Measurements from ENCODE around the gene TUT7. TPM values are rescaled to one million over a fixed set of nuclear protein-coding genes. Genes with fewer than 3 reads are reported as not detected.

The TUT7 gene
- total RNA-seq, 1 donor from 2014 or later, result 24.5 TPM

DNA sequence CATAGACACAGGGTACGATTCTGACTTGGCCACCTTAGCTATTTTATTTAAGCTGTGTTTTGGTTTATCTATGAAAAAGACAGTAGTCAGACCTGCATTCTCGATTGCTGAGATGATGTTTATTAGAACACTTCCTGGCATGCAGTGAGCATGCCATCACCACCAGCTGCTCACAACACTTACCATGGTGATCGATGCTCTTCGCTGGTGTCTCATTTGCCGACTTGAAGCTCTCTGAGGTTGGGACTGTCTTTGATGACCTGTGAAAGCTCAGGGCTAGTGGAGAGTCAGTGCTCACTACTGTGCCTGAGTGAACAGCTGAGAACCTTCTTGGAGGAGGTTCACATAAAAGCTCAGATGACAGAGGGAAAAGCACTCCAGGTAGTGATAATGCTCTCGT lies 90.3 kb downstream of the TUT7 start:
- H3K36me3 Mint-ChIP-seq (ENCODE audit: insufficient read depth), result peaks cover 11% of the 10 kb centered on the region
- TF ChIP-seq, protein P1, sequence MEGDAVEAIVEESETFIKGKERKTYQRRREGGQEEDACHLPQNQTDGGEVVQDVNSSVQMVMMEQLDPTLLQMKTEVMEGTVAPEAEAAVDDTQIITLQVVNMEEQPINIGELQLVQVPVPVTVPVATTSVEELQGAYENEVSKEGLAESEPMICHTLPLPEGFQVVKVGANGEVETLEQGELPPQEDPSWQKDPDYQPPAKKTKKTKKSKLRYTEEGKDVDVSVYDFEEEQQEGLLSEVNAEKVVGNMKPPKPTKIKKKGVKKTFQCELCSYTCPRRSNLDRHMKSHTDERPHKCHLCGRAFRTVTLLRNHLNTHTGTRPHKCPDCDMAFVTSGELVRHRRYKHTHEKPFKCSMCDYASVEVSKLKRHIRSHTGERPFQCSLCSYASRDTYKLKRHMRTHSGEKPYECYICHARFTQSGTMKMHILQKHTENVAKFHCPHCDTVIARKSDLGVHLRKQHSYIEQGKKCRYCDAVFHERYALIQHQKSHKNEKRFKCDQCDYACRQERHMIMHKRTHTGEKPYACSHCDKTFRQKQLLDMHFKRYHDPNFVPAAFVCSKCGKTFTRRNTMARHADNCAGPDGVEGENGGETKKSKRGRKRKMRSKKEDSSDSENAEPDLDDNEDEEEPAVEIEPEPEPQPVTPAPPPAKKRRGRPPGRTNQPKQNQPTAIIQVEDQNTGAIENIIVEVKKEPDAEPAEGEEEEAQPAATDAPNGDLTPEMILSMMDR (IDR thresholded peaks at IDR 0.05; ENCODE audit: unreplicated experiment), result no peak
- no peaks in the 10 kb centered on the region for H3K27me3 Mint-ChIP-seq
- no peak overlapping the region for H3K27ac Mint-ChIP-seq
- no peak for DNase-seq (ENCODE audit: low spot score, unreplicated experiment)
- no peaks in the 10 kb centered on the region for H3K4me1 Mint-ChIP-seq (ENCODE audit: low read depth)
- H3K9me3 Mint-ChIP-seq (ENCODE audit: low read depth), result no peaks in the 10 kb centered on the region
- no peak overlapping the region for H3K4me3 Mint-ChIP-seq (ENCODE audit: low read depth)

DNA sequence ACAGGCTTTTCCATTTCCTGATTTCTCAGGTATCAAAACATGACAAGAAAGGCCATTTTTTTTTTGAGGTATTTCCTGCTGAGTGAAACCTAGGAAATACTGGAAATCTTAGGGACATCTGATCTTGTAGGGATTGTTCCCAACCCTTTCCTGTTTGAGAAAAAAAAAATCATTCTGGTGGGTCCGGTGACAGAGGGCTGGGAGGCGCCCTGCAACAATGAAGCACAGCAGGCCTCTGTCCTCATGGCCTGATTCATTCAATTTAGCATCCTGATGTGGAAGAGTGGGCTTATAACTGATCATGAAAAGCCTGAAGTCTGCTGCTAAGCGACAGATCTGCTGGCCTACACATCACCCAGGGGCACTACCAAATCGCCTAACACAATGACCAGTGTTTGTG lies 91.7 kb downstream of the TUT7 start:
- Mint-ChIP-seq H3K27ac (no peak overlapping the region), H3K4me3 (ENCODE audit: low read depth) (no peak overlapping the region)

DNA sequence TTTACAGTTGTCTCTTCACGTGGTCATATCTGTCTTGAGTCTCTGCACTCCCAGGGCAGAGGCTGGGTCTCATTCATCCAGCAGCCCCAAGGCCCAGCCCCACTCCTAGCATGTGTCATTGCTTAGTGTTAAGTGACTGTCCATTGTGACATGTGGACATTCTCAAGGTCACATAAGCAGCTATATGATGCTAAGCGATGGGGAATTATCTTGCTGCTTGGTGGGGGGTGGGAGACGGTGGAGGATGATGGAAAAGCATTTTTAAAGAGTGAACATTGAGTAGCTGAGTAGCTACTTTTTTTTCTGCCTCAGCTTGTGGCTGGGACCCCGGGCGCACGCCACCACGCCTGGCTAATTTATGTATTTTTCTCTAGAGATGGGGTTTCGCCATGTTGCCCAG lies 94.7 kb downstream of the TUT7 start, which contains the start of gene C9orf153:
Gene C9orf153, minus strand, starts transcription at position 101 of the 400 bp plus-strand sequence. CDS start 30,054 bp downstream, outside the sequence.
- no peak for DNase-seq (ENCODE audit: low spot score, unreplicated experiment)
- Mint-ChIP-seq H3K27ac (no peak within 1 kb of the TSS), H3K36me3 (ENCODE audit: insufficient read depth) (peaks cover 10% of the 10 kb centered on the region), H3K4me1 (ENCODE audit: low read depth) (peaks cover 2% of the 10 kb centered on the region), H3K9me3 (ENCODE audit: low read depth) (peaks cover 6% of the 10 kb centered on the region), H3K27me3 (no peaks in the 10 kb centered on the region), H3K4me3 (ENCODE audit: low read depth) (no peak within 1 kb of the TSS)
- TF ChIP-seq, protein P1 (IDR thresholded peaks at IDR 0.05; ENCODE audit: unreplicated experiment), result no peak

More for the DNA sequence above, 91.7 kb downstream of the TUT7 start:
- DNase-seq (ENCODE audit: low spot score, unreplicated experiment), result no peak
- Mint-ChIP-seq H3K27me3 (no peaks in the 10 kb centered on the region), H3K9me3 (ENCODE audit: low read depth) (no peaks in the 10 kb centered on the region), H3K4me1 (ENCODE audit: low read depth) (no peaks in the 10 kb centered on the region), H3K36me3 (ENCODE audit: insufficient read depth) (peaks cover 8% of the 10 kb centered on the region)
- TF ChIP-seq, protein P1 (IDR thresholded peaks at IDR 0.05; ENCODE audit: unreplicated experiment), result no peak

DNA sequence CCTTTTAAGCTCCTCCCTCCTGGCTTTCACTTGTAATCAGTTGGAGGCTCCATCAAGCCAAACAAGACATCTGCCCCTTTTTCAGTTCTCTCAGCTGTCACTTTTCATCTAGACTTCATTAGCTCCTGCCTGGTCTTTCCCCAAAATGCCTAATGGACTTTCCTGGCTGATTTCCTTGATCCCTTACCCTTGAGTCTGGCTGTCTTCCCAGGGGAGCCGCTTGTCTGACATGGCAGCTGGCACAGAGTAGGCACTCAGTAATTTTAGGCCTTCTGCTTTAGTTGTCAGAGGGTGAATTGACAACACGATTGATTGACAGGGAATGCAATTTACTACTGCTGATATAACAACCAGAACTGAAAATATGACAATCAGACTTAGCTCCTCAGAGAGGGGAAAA lies 96.8 kb downstream of the TUT7 start:
- DNase-seq (ENCODE audit: low spot score, unreplicated experiment), result no peak
- TF ChIP-seq, protein P1 (IDR thresholded peaks at IDR 0.05; ENCODE audit: unreplicated experiment), result no peak
- no peak overlapping the region for H3K27ac Mint-ChIP-seq
- H3K27me3 Mint-ChIP-seq, result no peaks in the 10 kb centered on the region
- H3K4me1 Mint-ChIP-seq (ENCODE audit: low read depth), result peaks cover 2% of the 10 kb centered on the region
- H3K36me3 Mint-ChIP-seq (ENCODE audit: insufficient read depth), result peaks cover 13% of the 10 kb centered on the region
- H3K9me3 Mint-ChIP-seq (ENCODE audit: low read depth), result peaks cover 9% of the 10 kb centered on the region
- H3K4me3 Mint-ChIP-seq (ENCODE audit: low read depth), result no peak overlapping the region

DNA sequence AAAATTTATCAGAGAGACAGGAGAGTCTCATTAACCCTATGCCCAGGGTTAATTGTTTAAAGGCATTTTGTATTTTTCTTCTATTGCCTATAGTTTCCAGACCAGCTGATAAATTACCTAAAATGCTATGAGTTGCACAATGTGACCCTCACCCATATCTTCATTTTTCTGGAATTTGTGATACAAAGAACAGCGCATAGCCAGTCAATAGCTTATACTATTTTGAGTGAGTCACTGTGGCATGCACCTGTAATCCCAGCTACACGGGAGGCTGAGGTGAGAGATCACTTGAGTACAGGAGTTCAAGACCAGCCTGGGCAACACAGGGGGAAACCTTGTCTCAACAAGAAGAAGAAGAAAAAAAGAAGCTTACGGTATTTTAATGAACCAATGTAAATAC lies 97.6 kb downstream of the TUT7 start:
- Mint-ChIP-seq H3K36me3 (ENCODE audit: insufficient read depth) (peaks cover 13% of the 10 kb centered on the region), H3K27ac (no peak overlapping the region), H3K4me1 (ENCODE audit: low read depth) (peaks cover 2% of the 10 kb centered on the region), H3K27me3 (no peaks in the 10 kb centered on the region), H3K4me3 (ENCODE audit: low read depth) (no peak overlapping the region), H3K9me3 (ENCODE audit: low read depth) (peaks cover 9% of the 10 kb centered on the region)
- TF ChIP-seq, protein P1 (IDR thresholded peaks at IDR 0.05; ENCODE audit: unreplicated experiment), result no peak
- no peak for DNase-seq (ENCODE audit: low spot score, unreplicated experiment)

Data from progenitor cell of endocrine pancreas (in vitro differentiated cells).